HepG2 (cell line): ENCODE results near the gene LRRC8D. TPM values are rescaled to one million over a fixed set of nuclear protein-coding genes. Genes with fewer than 3 reads are reported as not detected.

Experiments
- ATAC-seq: fragments of 200-7000 bp; cut with Tn5 transposase; 3 replicates; pipeline ENCODE4 v1.9.1; 2020; ENCODE audit warnings: mild to moderate bottlenecking, moderate library complexity
- BruUV-seq: library from RNA; stranded (reverse); fragments of 400-500 nt; replicated peaks from 2 replicates; lab custom pipeline; 2021; lab: Mats Ljungman, UMichigan
- CTCF ChIA-PET: fragments of 300-600 bp; formaldehyde crosslinking; extraction: SDS; loops from one replicate; lab custom pipeline; 2021; ENCODE audit warnings: low total read pairs, inconsistent platforms, low intra/inter-chr PET ratio; lab: Yijun Ruan, JAX
- POLR2A ChIA-PET: fragments of 350-600 bp; sonication (Branson Sonifier 250); formaldehyde crosslinking; loops from one replicate; lab custom pipeline; 2020; ENCODE audit warnings: antibody characterized with exemption, inconsistent platforms; lab: Yijun Ruan, JAX
- DNase-seq: peaks from one replicate; pipeline ENCODE4 v3.0.0-alpha.2; 2015; ENCODE audit warnings: low spot score
- FAIRE-seq: peaks from 3 replicates; lab custom pipeline; 2011; peaks lifted over from hg19 to GRCh38; lab: Jason Lieb, UNC
- H2AFZ ChIP-seq: one replicate; pipeline ENCODE4 v1.6.1; 2011; ENCODE audit warnings: low read length, inconsistent platforms
- H3K27ac ChIP-seq: fragments of 300-600 bp; 3 replicates; pipeline ENCODE4 v1.8.0; 2011; ENCODE audit warnings: mixed run types, mild to moderate bottlenecking, mixed read lengths, low read length, inconsistent platforms; ENCODE audit not compliant: insufficient read depth; ENCODE audit errors: extremely low read length
- H3K27me3 ChIP-seq, 2 experiments: fragments of 200-600 bp in 1 of 2; 2 replicates in 1 of 2; 3 replicates in 1 of 2; pipeline versions ENCODE4 v1.6.0 to v1.8.0; 2011; ENCODE audit warnings: low read length in 2 of 2, mild to moderate bottlenecking in 2 of 2, moderate library complexity in 2 of 2, inconsistent platforms in 1 of 2; ENCODE audit not compliant: insufficient read depth in 2 of 2, control insufficient read depth in 1 of 2
- H3K36me3 ChIP-seq, 2 experiments: fragments of 200-600 bp in 1 of 2; replicated peaks in 1 of 2; 2 replicates in 1 of 2; 3 replicates in 1 of 2; pipeline versions ENCODE4 v1.5.1 to v1.8.0; 2011; ENCODE audit warnings: low read length in 2 of 2, inconsistent platforms in 1 of 2; ENCODE audit not compliant: insufficient read depth in 2 of 2, control insufficient read depth in 1 of 2
- H3K4me1 ChIP-seq: 2 replicates; pipeline ENCODE4 v1.5.1; 2012; ENCODE audit warnings: low read length, inconsistent platforms; ENCODE audit not compliant: insufficient read depth
- H3K4me2 ChIP-seq: 2 replicates; pipeline ENCODE4 v1.6.0; 2011; ENCODE audit warnings: low read depth, low read length, inconsistent platforms
- H3K4me3 ChIP-seq, 3 experiments: fragments of 200-600 bp in 1 of 3; sonication (generic), shearing (Covaris generic) in 1 of 3; replicated peaks in 1 of 3; 2 replicates each; pipeline ENCODE4 v1.5.1; 2011 to 2016; ENCODE audit warnings: low read length in 3 of 3, inconsistent platforms in 2 of 3, low read depth in 2 of 3, mild to moderate bottlenecking in 2 of 3, control low read depth in 1 of 3, mixed read lengths in 1 of 3; ENCODE audit not compliant: insufficient read depth in 1 of 3
- H3K79me2 ChIP-seq: one replicate; pipeline ENCODE4 v1.6.1; 2011; ENCODE audit warnings: low read length, inconsistent platforms; ENCODE audit not compliant: insufficient read depth
- H3K9ac ChIP-seq: 2 replicates; pipeline ENCODE4 v1.6.0; 2011; ENCODE audit warnings: mild to moderate bottlenecking, low read depth, low read length, inconsistent platforms; ENCODE audit not compliant: insufficient read depth
- H3K9me3 ChIP-seq: 2 replicates; pipeline ENCODE4 v1.5.1; 2012; ENCODE audit warnings: mild to moderate bottlenecking, low read length
- H4K20me1 ChIP-seq: 2 replicates; pipeline ENCODE4 v1.6.0; 2011; ENCODE audit warnings: inconsistent platforms, mild to moderate bottlenecking, low read length, moderate library complexity; ENCODE audit not compliant: insufficient read depth
- FOXO1 ChIP-seq: sonication (generic); formaldehyde crosslinking; IDR thresholded peaks from 2 replicates; pipeline ENCODE4 v1.4.0; 2020; ENCODE audit warnings: missing genetic modification reagents
- HMG20A ChIP-seq: IDR thresholded peaks from 2 replicates; pipeline ENCODE4 v1.6.1; 2016; ENCODE audit warnings: borderline replicate concordance
- RFXAP ChIP-seq: sonication (generic); formaldehyde crosslinking; IDR thresholded peaks from 2 replicates; pipeline ENCODE4 v1.4.0; 2020; ENCODE audit warnings: missing genetic modification reagents, borderline replicate concordance
- TP53 ChIP-seq: sonication (generic); formaldehyde crosslinking; conservative IDR thresholded peaks from 2 replicates; pipeline ENCODE4 v1.4.0; 2020; ENCODE audit warnings: missing genetic modification reagents
- WGBS: methylation state at CpG from one replicate; pipeline ENCODE4 v1.1.6; 2017; ENCODE audit warnings: low lambda C conversion rate; 5-methylcytosine and 5-hydroxymethylcytosine counted together
- in situ Hi-C: cut with HindIII; loops from 2 replicates; pipeline ENCODE4 v1.10.0; 2017; ENCODE audit warnings: low pct_unique_long_range_greater_than_20kb; ENCODE audit not compliant: extremely low pct_ligation_motif_present
- intact Hi-C: fragments of 100-400 bp; cut with micrococcal nuclease; formaldehyde crosslinking; loops from one replicate; pipeline ENCODE4 v1.10.0; 2022; ENCODE audit not compliant: unreplicated experiment
- polyA plus RNA-seq, 8 experiments: library from polyadenylated mRNA; depleted of rRNA in 3 of 8; stranded (reverse) in 7 of 8; unstranded in 1 of 8; fragments of >200 nt; fragmentation: Illumina TruSeq in 4 of 8; extraction: Trizol in 4 of 8; gene quantifications; 2 replicates each; pipeline versions ENCODE4 v1.2.1 to v1.2.3, GENCODE V29; 2011 to 2016; ENCODE audit warnings: low read depth in 4 of 8, missing spikeins in 1 of 8, mixed read lengths in 1 of 8; ENCODE audit not compliant: insufficient read depth in 1 of 8
- total RNA-seq, 5 experiments: library from RNA; depleted of rRNA; stranded (reverse); fragments of >200 nt; fragmentation: Illumina TruSeq; extraction: Trizol; gene quantifications; 2 replicates each; pipeline ENCODE4 v1.2.3, GENCODE V29; 2016; ENCODE audit warnings: low read depth in 1 of 5
- TF ChIP-seq, protein P1 (sequence below): sonication (generic); formaldehyde crosslinking; IDR thresholded peaks from 2 replicates; pipeline ENCODE4 v1.5.0; 2020; ENCODE audit warnings: missing genetic modification reagents, mild to moderate bottlenecking, borderline replicate concordance
- TF ChIP-seq, protein P2 (sequence below): sonication (generic); formaldehyde crosslinking; IDR thresholded peaks from 2 replicates; pipeline ENCODE4 v1.4.0; 2020; ENCODE audit warnings: missing genetic modification reagents, borderline replicate concordance

Gene LRRC8D
- total and polyA plus RNA-seq, 2 of the 13 experiments (the other 11 are each of a cell fraction or from before 2014, with no cell fraction given), result 29.9 to 45.5 TPM

DNA sequence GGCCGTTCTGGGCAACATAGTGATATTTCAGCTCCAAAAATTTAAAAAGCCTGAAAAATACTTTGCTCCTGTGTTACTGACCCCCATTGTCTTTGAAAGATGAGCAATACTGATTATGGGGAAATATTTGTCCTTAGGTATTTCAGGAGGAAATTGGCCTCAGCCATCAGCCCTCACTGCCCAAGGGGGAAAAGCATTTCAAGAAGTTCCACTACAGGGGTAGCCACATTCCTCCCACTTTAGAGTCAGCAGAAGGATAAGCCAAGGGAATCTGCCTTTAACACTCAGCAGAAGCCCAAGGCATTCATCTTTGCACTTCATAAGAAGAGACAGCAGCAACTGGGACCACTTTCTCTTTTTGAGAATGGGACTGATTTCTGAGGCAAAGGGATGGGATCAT is 133.6 kb downstream of the LRRC8D start (continued):
- TF ChIP-seq, protein P1, sequence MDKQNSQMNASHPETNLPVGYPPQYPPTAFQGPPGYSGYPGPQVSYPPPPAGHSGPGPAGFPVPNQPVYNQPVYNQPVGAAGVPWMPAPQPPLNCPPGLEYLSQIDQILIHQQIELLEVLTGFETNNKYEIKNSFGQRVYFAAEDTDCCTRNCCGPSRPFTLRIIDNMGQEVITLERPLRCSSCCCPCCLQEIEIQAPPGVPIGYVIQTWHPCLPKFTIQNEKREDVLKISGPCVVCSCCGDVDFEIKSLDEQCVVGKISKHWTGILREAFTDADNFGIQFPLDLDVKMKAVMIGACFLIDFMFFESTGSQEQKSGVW (CRISPR knock-in tag), result no peak
- TF ChIP-seq RFXAP, result no peak
- TF ChIP-seq, protein P2, sequence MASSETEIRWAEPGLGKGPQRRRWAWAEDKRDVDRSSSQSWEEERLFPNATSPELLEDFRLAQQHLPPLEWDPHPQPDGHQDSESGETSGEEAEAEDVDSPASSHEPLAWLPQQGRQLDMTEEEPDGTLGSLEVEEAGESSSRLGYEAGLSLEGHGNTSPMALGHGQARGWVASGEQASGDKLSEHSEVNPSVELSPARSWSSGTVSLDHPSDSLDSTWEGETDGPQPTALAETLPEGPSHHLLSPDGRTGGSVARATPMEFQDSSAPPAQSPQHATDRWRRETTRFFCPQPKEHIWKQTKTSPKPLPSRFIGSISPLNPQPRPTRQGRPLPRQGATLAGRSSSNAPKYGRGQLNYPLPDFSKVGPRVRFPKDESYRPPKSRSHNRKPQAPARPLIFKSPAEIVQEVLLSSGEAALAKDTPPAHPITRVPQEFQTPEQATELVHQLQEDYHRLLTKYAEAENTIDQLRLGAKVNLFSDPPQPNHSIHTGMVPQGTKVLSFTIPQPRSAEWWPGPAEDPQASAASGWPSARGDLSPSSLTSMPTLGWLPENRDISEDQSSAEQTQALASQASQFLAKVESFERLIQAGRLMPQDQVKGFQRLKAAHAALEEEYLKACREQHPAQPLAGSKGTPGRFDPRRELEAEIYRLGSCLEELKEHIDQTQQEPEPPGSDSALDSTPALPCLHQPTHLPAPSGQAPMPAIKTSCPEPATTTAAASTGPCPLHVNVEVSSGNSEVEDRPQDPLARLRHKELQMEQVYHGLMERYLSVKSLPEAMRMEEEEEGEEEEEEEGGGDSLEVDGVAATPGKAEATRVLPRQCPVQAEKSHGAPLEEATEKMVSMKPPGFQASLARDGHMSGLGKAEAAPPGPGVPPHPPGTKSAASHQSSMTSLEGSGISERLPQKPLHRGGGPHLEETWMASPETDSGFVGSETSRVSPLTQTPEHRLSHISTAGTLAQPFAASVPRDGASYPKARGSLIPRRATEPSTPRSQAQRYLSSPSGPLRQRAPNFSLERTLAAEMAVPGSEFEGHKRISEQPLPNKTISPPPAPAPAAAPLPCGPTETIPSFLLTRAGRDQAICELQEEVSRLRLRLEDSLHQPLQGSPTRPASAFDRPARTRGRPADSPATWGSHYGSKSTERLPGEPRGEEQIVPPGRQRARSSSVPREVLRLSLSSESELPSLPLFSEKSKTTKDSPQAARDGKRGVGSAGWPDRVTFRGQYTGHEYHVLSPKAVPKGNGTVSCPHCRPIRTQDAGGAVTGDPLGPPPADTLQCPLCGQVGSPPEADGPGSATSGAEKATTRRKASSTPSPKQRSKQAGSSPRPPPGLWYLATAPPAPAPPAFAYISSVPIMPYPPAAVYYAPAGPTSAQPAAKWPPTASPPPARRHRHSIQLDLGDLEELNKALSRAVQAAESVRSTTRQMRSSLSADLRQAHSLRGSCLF, result no peak
- no peak for TF ChIP-seq TP53 (CRISPR knock-in tag)

DNA sequence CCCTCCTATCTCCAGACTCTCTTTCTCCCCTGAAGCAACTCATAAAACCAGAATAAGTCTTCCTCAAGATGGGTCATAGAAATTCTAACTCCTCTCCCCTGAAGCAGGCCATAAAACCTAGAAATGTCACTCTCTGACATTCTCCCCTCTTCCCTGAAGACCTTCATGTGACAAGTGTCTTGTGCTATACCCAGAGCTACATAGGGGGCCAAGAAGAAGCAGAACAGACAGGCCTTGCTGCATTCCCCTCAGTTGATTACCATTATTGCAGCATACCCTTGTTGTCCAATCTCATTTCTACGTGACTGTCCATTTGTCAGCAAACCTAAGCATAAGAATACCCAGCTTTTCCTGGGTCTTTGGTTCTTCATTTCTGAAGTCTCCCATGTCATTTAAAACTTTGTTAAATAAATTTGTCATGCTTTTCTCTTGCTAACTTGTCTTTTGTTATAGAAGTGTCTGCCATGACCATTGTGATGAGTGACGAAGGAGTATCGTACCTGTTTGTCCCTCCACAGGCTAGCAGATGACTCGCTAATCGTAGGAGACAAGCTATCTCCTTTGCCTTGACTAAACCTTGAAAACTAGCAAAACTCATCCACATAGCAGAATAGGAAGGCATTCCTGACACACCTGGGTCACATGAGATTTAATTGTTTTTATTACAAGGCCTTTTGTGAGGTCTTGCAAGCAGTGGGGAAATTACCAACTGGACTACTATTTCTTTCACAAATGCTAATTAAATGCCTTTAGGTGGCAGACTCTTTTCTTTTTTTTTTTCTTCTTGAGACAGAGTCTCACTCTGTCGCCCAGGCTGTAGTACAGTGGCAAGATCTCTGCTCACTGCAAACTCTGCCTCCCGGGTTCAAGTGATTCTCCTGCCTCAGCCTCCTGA is 134.7 kb downstream of the LRRC8D start:
- Histone ChIP-seq H4K20me1 (no peaks in the 10 kb centered on the region), H2AFZ (no peak overlapping the region), H3K36me3 (no peaks in the 10 kb centered on the region), H3K9me3 (no peaks in the 10 kb centered on the region), H3K4me1 (peaks cover 63% of the 10 kb centered on the region), H3K9ac (no peak overlapping the region), H3K4me2 (no peak overlapping the region), H3K27me3 (no peaks in the 10 kb centered on the region), H3K4me3 (no peak overlapping the region), H3K27ac (no peak overlapping the region), H3K79me2 (no peaks in the 10 kb centered on the region)
- in situ Hi-C loops, result no loop called here
- no peak for ATAC-seq
- no peak for DNase-seq
- intact Hi-C loops, result loop anchor here (10.0 kb wide), 1 partner anchor 151 kb away; no protein-coding TSS in a partner anchor
- BruUV-seq, result no TSS peak
- ChIA-PET CTCF (no interaction called here), POLR2A (no interaction called here)
- TF ChIP-seq HMG20A (CRISPR knock-in tag) (no peak), FOXO1 (CRISPR knock-in tag) (no peak)
- 95% methylated on average over 7 of the region's 7 CpGs for WGBS
- no peak for FAIRE-seq
